NCI-H1694 (cell line): ENCODE data around the gene GABARAPL2.
"Not testable (repeated sequence)": the region's sequence is repeated elsewhere in the genome, so short reads cannot be mapped to it uniquely, and the experiment has no call there.

Experiments used
- DNase-seq: peaks from one replicate; lab custom pipeline; 2025; lab: John Stamatoyannopoulos, UW

Gene GABARAPL2, protein sequence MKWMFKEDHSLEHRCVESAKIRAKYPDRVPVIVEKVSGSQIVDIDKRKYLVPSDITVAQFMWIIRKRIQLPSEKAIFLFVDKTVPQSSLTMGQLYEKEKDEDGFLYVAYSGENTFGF

GRCh38 chr16:75566040-75566757 lies at the start of gene GABARAPL2:
Gene GABARAPL2, plus strand, starts transcription at chr16:75566379. Its CDS starts 108 bp downstream, at chr16:75566487.
- DNase-seq: peak; percentile 30

GRCh38 chr16:75519175-75519574 lies 47.0 kb upstream of the GABARAPL2 start:
- no peak for DNase-seq

DNA sequence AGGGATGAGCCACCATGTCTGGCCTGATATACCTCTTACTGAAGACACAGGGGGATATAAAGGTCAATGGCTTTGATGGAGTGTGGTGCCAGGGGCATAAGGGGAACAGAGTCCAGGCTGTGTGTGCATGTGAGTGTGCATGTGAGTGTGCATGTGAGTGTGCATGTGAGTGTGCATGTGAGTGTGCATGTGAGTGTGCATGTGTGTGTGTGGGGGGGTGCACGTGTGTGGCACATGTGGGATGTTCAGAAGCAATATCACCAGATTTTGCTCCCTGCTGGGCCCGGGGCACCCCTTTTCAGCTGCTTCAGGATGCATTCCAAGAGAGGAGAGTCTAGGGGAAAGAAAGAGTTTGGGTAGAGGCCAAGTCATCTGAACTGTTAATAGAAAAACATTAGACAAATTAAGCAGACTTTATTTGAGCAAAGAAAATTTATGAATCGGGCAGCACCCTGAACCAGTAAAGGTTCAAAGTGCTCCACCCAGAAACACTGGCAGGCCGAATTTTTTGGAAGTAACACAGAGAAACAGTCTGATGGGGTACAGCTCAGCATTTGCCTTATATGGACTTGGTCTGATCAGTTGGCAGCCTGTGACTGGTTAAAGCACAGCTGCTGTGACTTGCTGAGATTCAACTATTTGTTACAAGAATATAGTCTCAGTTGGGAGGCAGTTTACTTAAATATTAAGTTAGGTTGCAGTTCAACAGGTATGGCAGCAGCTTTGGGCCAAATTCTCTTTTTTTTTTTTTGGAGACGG lies 40.0 kb upstream of the GABARAPL2 start:
- DNase-seq: no peak

DNA sequence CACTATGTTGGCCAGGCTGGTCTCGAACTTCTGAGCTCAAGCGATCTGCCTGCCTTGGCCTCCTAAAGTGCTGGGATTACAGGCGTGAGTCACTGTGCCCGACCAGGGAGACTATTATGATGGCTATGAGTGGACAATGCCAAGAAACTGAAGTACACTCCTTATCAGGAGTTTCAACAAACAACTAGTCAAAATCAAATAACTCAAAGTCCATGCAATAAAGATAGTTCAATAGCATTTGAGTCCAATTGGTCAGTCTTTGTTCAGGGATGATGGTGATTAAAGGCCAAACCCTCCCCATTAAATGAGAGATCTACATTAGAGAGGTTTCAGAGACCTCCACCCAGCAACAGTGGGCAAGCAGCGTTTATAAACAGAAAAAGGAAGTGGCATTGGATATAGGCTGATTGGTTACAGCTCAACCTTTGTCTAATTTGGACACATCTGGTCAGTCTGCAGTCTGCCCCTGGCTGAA lies 38.3 kb upstream of the GABARAPL2 start:
- no peak for DNase-seq

- no peak for DNase-seq
Measured at GRCh38 chr16:75529056-75529905, 36.9 kb upstream of the GABARAPL2 start.

DNA sequence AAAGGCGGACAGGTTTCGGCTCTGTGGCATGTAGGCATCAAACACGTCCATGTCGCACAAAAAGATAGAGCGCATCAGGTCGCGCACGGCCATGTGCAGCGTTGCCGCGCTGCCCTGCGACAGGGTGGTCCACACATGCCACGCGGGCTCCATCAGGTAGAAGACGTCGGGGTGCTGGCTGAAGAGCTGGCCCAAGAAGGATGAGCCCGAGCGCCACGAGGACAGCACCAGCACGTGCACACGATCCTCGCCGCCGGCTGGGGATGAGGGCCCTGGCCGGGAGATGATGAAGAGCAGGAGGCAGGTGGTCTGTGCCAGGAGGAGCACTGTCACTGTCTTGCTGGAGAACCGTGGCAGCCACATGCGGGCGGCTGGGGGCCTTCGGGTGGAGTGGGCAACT lies 36.2 kb upstream of the GABARAPL2 start:
- no peak for DNase-seq

GRCh38 chr16:75532142-75532765 lies 33.9 kb upstream of the GABARAPL2 start:
- DNase-seq: no peak

- no peak for DNase-seq
Measured at GRCh38 chr16:75532791-75533190, 33.4 kb upstream of the GABARAPL2 start.

DNA sequence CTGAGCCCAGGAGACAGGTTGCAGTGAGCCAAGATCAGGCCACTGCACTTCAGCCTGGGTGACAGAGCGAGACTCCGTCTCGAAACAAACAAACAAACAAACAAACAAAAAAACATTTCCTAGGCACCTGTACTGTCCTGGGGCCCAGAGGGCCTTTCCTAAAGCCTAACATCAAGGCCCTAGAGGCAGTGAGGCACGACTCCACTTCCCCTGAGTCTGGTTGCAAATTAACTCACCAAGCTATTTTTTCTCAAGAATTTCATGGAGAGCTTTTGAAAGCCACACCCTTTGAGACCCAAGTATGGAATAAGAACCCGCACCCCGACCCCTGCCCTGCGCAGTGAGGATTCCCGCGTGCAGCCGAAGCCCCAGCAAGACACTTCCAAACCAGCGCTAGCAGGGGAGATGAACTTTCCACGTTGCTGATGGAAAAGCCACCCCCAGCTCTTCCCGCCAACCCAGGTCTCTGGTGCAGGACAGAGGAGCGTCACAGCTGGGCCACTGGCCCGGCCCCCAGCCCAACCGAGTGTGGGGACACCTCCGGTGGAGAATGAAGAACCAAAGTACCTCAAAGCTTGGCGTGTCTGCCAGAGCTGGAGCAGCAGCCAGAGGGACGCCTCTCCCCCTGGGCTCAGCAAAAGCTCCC lies 31.5 kb upstream of the GABARAPL2 start:
- DNase-seq: no peak

- no peak for DNase-seq
Measured at GRCh38 chr16:75535211-75535843, 30.9 kb upstream of the GABARAPL2 start.

- no peak for DNase-seq
Measured at GRCh38 chr16:75535901-75536300, 30.3 kb upstream of the GABARAPL2 start, which contains the start of gene CHST5. Gene CHST5, minus strand, starts transcription at chr16:75536108. Its CDS starts 5,724 bp downstream, at chr16:75530384.

DNA sequence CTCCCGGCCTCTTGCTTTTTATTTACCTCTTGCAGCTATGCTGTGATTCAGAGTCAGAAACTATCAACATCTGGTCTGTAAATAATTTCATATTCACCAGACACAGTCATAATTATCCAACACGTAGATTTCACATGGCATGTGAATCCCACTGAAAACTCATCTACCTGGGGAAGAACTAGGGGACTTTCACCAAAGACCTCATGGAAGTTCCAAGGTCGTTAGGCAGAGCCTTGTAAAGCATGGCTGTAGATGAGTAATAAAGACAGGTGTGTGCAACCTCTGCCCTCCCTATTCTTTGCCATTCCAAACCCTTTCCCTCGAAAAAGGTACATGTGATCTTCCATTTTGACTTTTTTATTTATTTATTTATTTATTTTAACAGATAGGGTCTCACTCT lies 28.4 kb upstream of the GABARAPL2 start:
- DNase-seq: no peak

GRCh38 chr16:75538882-75539565 lies 27.2 kb upstream of the GABARAPL2 start:
- DNase-seq: not testable (repeated sequence)

GRCh38 chr16:75541236-75541635 lies 24.9 kb upstream of the GABARAPL2 start:
- no peak for DNase-seq

DNA sequence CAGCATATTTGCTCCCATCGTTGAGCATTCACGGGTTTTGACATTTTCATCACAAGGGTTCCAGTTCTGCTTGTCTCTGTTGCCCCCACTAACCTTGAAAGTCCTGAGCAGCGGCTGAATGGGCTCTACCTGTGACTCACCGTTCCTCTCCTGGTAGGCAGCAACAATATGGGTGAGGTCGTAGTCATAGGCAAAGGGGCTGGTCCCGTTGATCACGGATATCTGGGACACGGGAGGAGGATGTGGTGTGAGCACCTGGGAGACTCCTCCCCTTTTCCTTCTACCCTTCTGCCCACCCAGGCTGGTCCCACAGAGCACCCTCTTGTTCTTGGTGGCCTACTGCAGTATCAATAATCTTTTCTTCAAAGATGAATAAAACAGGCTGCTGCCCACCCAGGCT lies 23.7 kb upstream of the GABARAPL2 start:
- not testable (repeated sequence) for DNase-seq

DNA sequence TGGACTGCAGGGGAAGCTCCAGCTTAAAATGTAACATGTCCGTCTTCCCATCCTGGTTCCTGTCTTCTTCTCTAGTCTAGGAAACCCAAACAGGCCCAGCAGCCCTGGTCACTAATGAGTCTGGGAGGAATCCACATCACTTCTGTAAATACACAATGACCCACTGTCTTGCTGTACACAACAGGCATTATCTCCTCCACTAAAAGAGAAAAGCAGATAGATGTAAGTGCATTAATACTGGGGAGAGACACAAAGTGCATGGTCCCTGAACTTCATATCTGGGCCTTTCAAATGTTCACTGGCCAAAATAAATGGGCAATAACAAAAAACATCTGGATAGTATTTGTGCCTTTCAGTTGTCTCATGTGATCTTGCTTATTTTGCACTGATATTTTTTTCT lies 20.3 kb upstream of the GABARAPL2 start:
- DNase-seq: not testable (repeated sequence)

DNA sequence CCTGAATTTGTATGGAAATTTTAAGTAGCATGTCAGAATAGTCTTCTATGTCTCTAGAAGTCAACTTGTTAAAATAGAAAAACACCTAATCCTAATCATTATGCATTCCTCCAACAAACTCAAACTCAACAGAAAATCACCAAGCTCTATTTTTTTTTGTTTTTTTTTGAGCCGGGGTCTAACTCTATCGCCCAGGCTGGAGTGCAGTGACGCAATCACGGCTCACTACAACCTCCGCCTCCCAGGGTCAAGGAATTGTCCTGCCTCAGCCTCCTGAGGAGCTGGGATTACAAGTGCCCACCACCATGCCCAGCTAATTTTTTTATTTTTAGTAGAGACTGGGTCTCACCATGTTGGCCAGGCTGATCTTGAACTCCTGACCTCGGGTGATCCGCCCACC lies 19.9 kb upstream of the GABARAPL2 start:
- no peak for DNase-seq

DNA sequence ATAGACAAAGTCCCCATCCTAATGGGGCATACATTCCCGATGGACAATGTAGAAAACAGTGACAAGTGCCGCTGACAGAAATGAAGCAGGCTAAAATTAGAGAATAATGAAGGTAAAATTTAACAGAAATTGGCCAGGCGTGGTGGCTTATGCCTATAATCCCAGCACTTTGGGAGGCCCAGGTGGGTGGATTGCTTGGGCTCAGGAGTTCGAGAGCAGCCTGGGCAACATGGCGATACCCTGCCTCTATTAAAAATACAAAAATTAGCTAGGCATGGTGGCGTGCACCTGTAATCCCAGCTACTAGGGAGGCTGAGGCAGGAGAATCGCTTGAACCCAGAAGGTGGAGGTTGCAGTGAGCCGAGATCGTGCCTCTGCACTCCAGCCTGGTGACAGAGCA lies 17.7 kb upstream of the GABARAPL2 start:
- DNase-seq: not testable (repeated sequence)

DNA sequence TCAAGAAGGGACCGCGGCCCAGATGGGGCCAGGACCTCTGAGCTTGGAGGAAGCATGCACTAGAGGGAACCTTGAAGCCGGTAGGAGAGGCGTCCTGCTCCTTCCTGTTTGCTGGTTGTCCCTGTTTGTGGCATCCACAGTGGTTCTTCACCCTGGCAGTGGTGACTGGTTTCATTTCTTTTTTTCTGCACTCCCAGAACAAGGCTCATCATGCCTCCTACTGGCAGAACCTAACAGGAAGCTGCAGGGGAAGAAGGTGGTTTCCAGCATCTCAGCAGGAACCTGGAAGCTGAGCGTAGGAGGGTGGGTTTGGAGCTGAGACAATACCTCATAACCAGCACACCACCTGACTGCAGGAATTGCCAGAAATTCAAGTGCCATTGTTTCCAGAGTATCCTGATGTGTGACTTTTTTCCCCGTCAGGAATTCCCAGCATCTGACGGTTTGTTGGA lies 15.9 kb upstream of the GABARAPL2 start:
- DNase-seq: peak; percentile 30

DNA sequence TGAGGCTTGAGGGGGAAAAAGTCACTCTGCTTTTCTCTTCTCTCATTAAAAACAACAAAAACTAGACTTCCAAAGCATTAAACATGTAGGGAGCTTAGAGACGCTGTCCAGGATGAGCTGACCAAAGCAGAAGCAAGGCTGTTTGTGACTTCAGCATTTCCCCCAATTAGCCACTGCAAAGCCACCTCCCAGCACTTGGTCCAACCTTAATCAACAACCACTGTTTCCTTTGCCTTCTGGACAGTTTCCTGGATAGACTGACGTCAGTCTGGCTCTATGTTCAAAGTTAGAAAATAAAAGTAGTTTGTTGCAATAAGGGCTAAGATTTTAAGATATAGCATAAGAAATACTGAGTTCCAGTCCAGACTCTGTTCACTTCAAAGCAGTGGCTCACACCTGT lies 13.2 kb upstream of the GABARAPL2 start:
- DNase-seq: no peak
